Neural cell (in vitro differentiated cells): ENCODE data around the gene POMT2.

Experiments
- CTCF ChIP-seq: fragments of 450-650 bp; IDR thresholded peaks from 2 replicates; pipeline ENCODE4 v1.5.1; 2014; ENCODE audit warnings: antibody characterized with exemption, mild to moderate bottlenecking, moderate library complexity; ENCODE audit not compliant: poor library complexity, severe bottlenecking
- EZH2 ChIP-seq: fragments of 200-600, 300-800 bp; shearing (Covaris generic), sonication (generic); IDR thresholded peaks from 2 replicates; pipeline ENCODE4 v1.6.1; 2014; ENCODE audit warnings: antibody characterized with exemption, low read length, borderline replicate concordance, mild to moderate bottlenecking; ENCODE audit not compliant: insufficient read depth, poor library complexity, severe bottlenecking
- RAD21 ChIP-seq: fragments of 450-650 bp; conservative IDR thresholded peaks from 2 replicates; pipeline ENCODE4 v1.6.1; 2014; ENCODE audit warnings: antibody characterized with exemption, mild to moderate bottlenecking, moderate library complexity
- SMC3 ChIP-seq: fragments of 450-650 bp; conservative IDR thresholded peaks from 2 replicates; pipeline ENCODE4 v1.6.1; 2014; ENCODE audit warnings: antibody characterized with exemption, mild to moderate bottlenecking, moderate library complexity; ENCODE audit not compliant: poor library complexity
- TAF1 ChIP-seq: IDR thresholded peaks from 2 replicates; pipeline ENCODE4 v1.6.1; 2012; ENCODE audit warnings: low read depth

DNA sequence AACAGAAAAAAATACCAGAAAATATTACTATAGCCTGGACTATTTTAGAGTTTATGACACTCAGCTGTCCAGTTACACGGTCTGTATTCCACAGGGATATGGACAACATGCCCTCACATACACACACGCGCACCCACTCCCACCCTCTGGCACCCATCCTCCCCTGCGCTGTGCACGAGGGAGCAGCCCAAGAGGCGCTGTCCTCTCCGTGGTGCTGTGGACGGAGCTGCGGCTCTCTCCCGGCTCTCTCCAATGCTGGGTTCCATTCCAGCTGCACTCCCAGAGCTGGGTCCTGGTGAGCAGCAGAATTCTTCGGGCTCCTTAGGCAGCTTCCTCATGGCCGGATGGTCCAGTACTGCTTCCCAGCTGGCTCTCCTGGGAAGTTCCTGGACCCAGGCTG, 43.7 kb downstream of the POMT2 start:
- TF ChIP-seq EZH2, result no peak
- no peak for TF ChIP-seq CTCF
- TF ChIP-seq SMC3, result no peak
- TF ChIP-seq TAF1, result no peak
- no peak for TF ChIP-seq RAD21
